HEK293T (cell line): ENCODE results near the gene XIRP2.

ENCODE experiments used
- FOXA1 ChIP-seq: fragments of 450-650 bp; IDR thresholded peaks from 2 replicates; pipeline ENCODE4 v1.6.1; 2016; ENCODE audit warnings: mild to moderate bottlenecking
- HDGF ChIP-seq: fragments of 450-650 bp; IDR thresholded peaks from 2 replicates; pipeline ENCODE4 v1.6.1; 2017; ENCODE audit warnings: antibody characterized with exemption, borderline replicate concordance
- TARDBP ChIP-seq: fragments of 450-650 bp; IDR thresholded peaks from 2 replicates; pipeline ENCODE4 v1.6.1; 2016

- TF ChIP-seq TARDBP (no peak), HDGF (no peak), FOXA1 (no peak)
Measured at GRCh38 chr2:167253025-167253424, 364.7 kb downstream of the XIRP2 start.
